Activated naive CD4-positive, alpha-beta T cell treated with anti-CD3 and anti-CD28 coated beads, Interleukin-2, amount 10 ng/mL, durations not matched to agents 7 days and 5 days (primary cell): ENCODE results near the gene KCNC3.

Source experiments
- CTCF ChIA-PET: fragments of 350-600 bp; sonication (Branson Sonifier 250); formaldehyde crosslinking; loops from one replicate; lab custom pipeline; 2021; ENCODE audit warnings: antibody characterized with exemption; lab: Charles Lee
- DNase-seq: peaks from one replicate; pipeline ENCODE4 v3.0.0-alpha.2; 2020
- H3K27ac Mint-ChIP-seq: one replicate; pipeline ENCODE4 v1.8.0; 2021; ENCODE audit warnings: mild to moderate bottlenecking, moderate library complexity, mixed read lengths
- H3K27me3 Mint-ChIP-seq: one replicate; pipeline ENCODE4 v1.8.0; 2021; ENCODE audit warnings: mild to moderate bottlenecking, mixed read lengths
- H3K36me3 Mint-ChIP-seq: one replicate; pipeline ENCODE4 v1.8.0; 2021; ENCODE audit warnings: mixed read lengths
- H3K4me1 Mint-ChIP-seq: one replicate; pipeline ENCODE4 v1.8.0; 2021; ENCODE audit warnings: mixed read lengths
- H3K4me3 Mint-ChIP-seq: one replicate; pipeline ENCODE4 v1.8.0; 2021; ENCODE audit warnings: mild to moderate bottlenecking, moderate library complexity, mixed read lengths
- H3K9me3 Mint-ChIP-seq: one replicate; pipeline ENCODE4 v1.8.0; 2021; ENCODE audit warnings: mixed read lengths

KCNC3 gene

GRCh38 chr19:50275577-50276368 is 53.4 kb downstream of the KCNC3 start:
- DNase-seq: no peak
- Mint-ChIP-seq H3K27me3 (peaks cover 4% of the 10 kb centered on the region), H3K4me1 (no peaks in the 10 kb centered on the region), H3K36me3 (no peaks in the 10 kb centered on the region), H3K27ac (no peak overlapping the region), H3K9me3 (no peaks in the 10 kb centered on the region), H3K4me3 (no peak overlapping the region)
- CTCF ChIA-PET: no interaction called here

GRCh38 chr19:50273821-50274220 is 55.4 kb downstream of the KCNC3 start:
- Mint-ChIP-seq H3K27me3 (peaks cover 3% of the 10 kb centered on the region), H3K9me3 (no peaks in the 10 kb centered on the region), H3K4me3 (no peak overlapping the region), H3K4me1 (no peaks in the 10 kb centered on the region), H3K27ac (no peak overlapping the region), H3K36me3 (no peaks in the 10 kb centered on the region)
- CTCF ChIA-PET: interaction anchor here (0.5 kb wide), 1 partner anchor 1165 kb away, joined by 4 read pairs; no protein-coding TSS in a partner anchor
- no peak for DNase-seq

GRCh38 chr19:50272263-50272897 is 56.8 kb downstream of the KCNC3 start:
- DNase-seq: no peak
- peaks cover 9% of the 10 kb centered on the region for H3K27me3 Mint-ChIP-seq
- no peaks in the 10 kb centered on the region for H3K36me3 Mint-ChIP-seq
- H3K4me3 Mint-ChIP-seq: no peak overlapping the region
- H3K9me3 Mint-ChIP-seq: no peaks in the 10 kb centered on the region
- no peaks in the 10 kb centered on the region for H3K4me1 Mint-ChIP-seq
- no peak overlapping the region for H3K27ac Mint-ChIP-seq
- CTCF ChIA-PET: no interaction called here

GRCh38 chr19:50269653-50270052 is 59.5 kb downstream of the KCNC3 start:
- no peak overlapping the region for H3K27ac Mint-ChIP-seq
- DNase-seq: no peak
- no peaks in the 10 kb centered on the region for H3K9me3 Mint-ChIP-seq
- CTCF ChIA-PET: interaction anchor here (0.9 kb wide), 1 partner anchor 19 kb away, joined by 3 read pairs; no protein-coding TSS in a partner anchor
- no peaks in the 10 kb centered on the region for H3K4me1 Mint-ChIP-seq
- peaks cover 20% of the 10 kb centered on the region for H3K27me3 Mint-ChIP-seq
- H3K36me3 Mint-ChIP-seq: no peaks in the 10 kb centered on the region
- no peak overlapping the region for H3K4me3 Mint-ChIP-seq

- peaks cover 23% of the 10 kb centered on the region for H3K27me3 Mint-ChIP-seq
- H3K4me1 Mint-ChIP-seq: no peaks in the 10 kb centered on the region
- H3K27ac Mint-ChIP-seq: no peak overlapping the region
- DNase-seq: no peak
- CTCF ChIA-PET: interaction anchor here (1.2 kb wide), 1 partner anchor 30 kb away, joined by 3 read pairs; no protein-coding TSS in a partner anchor
- no peaks in the 10 kb centered on the region for H3K9me3 Mint-ChIP-seq
- no peak overlapping the region for H3K4me3 Mint-ChIP-seq
- no peaks in the 10 kb centered on the region for H3K36me3 Mint-ChIP-seq
Measured at GRCh38 chr19:50268501-50268900, 60.7 kb downstream of the KCNC3 start.

- Mint-ChIP-seq H3K27me3 (peaks cover 23% of the 10 kb centered on the region), H3K27ac (no peak overlapping the region), H3K4me3 (no peak overlapping the region), H3K9me3 (no peaks in the 10 kb centered on the region), H3K4me1 (no peaks in the 10 kb centered on the region), H3K36me3 (no peaks in the 10 kb centered on the region)
- CTCF ChIA-PET: interaction anchor here (1.2 kb wide), 1 partner anchor 30 kb away, joined by 3 read pairs; no protein-coding TSS in a partner anchor
- DNase-seq: no peak
Measured at GRCh38 chr19:50268041-50268440, 61.1 kb downstream of the KCNC3 start.

GRCh38 chr19:50266896-50267295 is 62.3 kb downstream of the KCNC3 start:
- H3K36me3 Mint-ChIP-seq: no peaks in the 10 kb centered on the region
- no peak overlapping the region for H3K4me3 Mint-ChIP-seq
- H3K4me1 Mint-ChIP-seq: no peaks in the 10 kb centered on the region
- no peak overlapping the region for H3K27ac Mint-ChIP-seq
- CTCF ChIA-PET: no interaction called here
- no peaks in the 10 kb centered on the region for H3K9me3 Mint-ChIP-seq
- peaks cover 23% of the 10 kb centered on the region for H3K27me3 Mint-ChIP-seq
- DNase-seq: peak; percentile 42

GRCh38 chr19:50266041-50266440 is 63.1 kb downstream of the KCNC3 start:
- Mint-ChIP-seq H3K4me3 (no peak overlapping the region), H3K27ac (no peak overlapping the region), H3K27me3 (peaks cover 23% of the 10 kb centered on the region), H3K36me3 (no peaks in the 10 kb centered on the region), H3K4me1 (no peaks in the 10 kb centered on the region), H3K9me3 (no peaks in the 10 kb centered on the region)
- DNase-seq: no peak
- CTCF ChIA-PET: no interaction called here

- no peak for DNase-seq
- CTCF ChIA-PET: no interaction called here
- H3K27me3 Mint-ChIP-seq: peaks cover 23% of the 10 kb centered on the region
- H3K9me3 Mint-ChIP-seq: no peaks in the 10 kb centered on the region
- H3K4me1 Mint-ChIP-seq: no peaks in the 10 kb centered on the region
- H3K4me3 Mint-ChIP-seq: no peak overlapping the region
- no peak overlapping the region for H3K27ac Mint-ChIP-seq
- H3K36me3 Mint-ChIP-seq: no peaks in the 10 kb centered on the region
Measured at GRCh38 chr19:50264483-50265186, 64.5 kb downstream of the KCNC3 start.

GRCh38 chr19:50263176-50263575 is 66.0 kb downstream of the KCNC3 start:
- no peak for DNase-seq
- Mint-ChIP-seq H3K4me1 (no peaks in the 10 kb centered on the region), H3K9me3 (no peaks in the 10 kb centered on the region), H3K27me3 (peaks cover 20% of the 10 kb centered on the region), H3K27ac (no peak overlapping the region), H3K4me3 (no peak overlapping the region), H3K36me3 (no peaks in the 10 kb centered on the region)
- CTCF ChIA-PET: interaction anchor here (0.8 to 1.2 kb wide), 3 partner anchors 8 to 27 kb away, joined by 3 to 4 read pairs (median 3); no protein-coding TSS in a partner anchor
